Stimulated activated naive CD8-positive, alpha-beta T cell treated with anti-CD3 and anti-CD28 coated beads, Interleukin-15, Interleukin-2, amounts not matched to agents 100 ng/mL and 50 ng/mL, for 24 hours (primary cell): ENCODE data around the gene SLC2A8.

Source experiments
- H3K27ac Mint-ChIP-seq: one replicate; pipeline ENCODE4 v1.8.0; 2021; ENCODE audit warnings: mild to moderate bottlenecking, mixed read lengths
- H3K27me3 Mint-ChIP-seq: one replicate; pipeline ENCODE4 v1.8.0; 2021; ENCODE audit warnings: mixed read lengths
- H3K36me3 Mint-ChIP-seq: one replicate; pipeline ENCODE4 v1.8.0; 2021; ENCODE audit warnings: low read depth, mixed read lengths
- H3K4me1 Mint-ChIP-seq: one replicate; pipeline ENCODE4 v1.8.0; 2021; ENCODE audit warnings: low read depth, mixed read lengths
- H3K4me3 Mint-ChIP-seq: one replicate; pipeline ENCODE4 v1.8.0; 2021; ENCODE audit warnings: mild to moderate bottlenecking, mixed read lengths
- H3K9me3 Mint-ChIP-seq: one replicate; pipeline ENCODE4 v1.8.0; 2021; ENCODE audit warnings: mixed read lengths

Gene SLC2A8, protein sequence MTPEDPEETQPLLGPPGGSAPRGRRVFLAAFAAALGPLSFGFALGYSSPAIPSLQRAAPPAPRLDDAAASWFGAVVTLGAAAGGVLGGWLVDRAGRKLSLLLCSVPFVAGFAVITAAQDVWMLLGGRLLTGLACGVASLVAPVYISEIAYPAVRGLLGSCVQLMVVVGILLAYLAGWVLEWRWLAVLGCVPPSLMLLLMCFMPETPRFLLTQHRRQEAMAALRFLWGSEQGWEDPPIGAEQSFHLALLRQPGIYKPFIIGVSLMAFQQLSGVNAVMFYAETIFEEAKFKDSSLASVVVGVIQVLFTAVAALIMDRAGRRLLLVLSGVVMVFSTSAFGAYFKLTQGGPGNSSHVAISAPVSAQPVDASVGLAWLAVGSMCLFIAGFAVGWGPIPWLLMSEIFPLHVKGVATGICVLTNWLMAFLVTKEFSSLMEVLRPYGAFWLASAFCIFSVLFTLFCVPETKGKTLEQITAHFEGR

DNA sequence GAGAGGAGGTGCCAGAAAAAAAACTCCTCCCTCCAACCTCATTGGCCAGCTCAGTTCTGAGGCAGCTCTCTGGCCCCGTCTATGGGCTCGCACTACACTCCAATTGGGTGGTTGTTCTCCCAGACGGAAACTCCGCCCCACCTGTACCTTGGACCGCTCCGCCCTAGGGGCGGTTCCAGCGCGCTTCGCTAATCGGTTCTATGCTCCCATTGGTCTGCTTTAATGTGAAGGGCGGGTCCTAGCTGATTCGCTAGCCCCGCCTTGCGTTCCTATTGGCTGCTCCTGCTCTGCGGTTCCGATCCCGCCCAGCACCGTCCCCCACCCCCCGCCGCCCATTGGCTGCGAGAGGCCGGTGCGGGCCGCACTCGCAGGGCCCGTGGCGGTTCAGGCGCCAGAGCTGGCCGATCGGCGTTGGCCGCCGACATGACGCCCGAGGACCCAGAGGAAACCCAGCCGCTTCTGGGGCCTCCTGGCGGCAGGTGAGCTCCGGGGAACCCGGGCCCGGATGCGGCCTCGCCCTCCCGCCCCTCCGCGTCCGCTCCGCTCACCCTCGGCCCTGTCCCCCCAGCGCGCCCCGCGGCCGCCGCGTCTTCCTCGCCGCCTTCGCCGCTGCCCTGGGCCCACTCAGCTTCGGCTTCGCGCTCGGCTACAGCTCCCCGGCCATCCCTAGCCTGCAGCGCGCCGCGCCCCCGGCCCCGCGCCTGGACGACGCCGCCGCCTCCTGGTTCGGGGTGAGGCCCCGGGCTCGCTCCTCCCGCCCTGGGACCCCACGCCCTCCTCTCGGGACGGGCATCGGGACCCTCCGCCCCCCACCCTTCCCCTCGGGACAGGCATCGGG, at the start of gene SLC2A8:
Gene SLC2A8 (plus strand): TSS at position 362 of the 838 bp plus-strand sequence. CDS start 62 bp downstream, at position 424.
- Mint-ChIP-seq H3K4me3 (peak within 1 kb of the TSS; percentile 67), H3K27ac (no peak within 1 kb of the TSS), H3K4me1 (peaks cover 8% of the 10 kb centered on the region), H3K36me3 (no peaks in the 10 kb centered on the region), H3K27me3 (peaks cover 74% of the 10 kb centered on the region), H3K9me3 (no peaks in the 10 kb centered on the region)

DNA sequence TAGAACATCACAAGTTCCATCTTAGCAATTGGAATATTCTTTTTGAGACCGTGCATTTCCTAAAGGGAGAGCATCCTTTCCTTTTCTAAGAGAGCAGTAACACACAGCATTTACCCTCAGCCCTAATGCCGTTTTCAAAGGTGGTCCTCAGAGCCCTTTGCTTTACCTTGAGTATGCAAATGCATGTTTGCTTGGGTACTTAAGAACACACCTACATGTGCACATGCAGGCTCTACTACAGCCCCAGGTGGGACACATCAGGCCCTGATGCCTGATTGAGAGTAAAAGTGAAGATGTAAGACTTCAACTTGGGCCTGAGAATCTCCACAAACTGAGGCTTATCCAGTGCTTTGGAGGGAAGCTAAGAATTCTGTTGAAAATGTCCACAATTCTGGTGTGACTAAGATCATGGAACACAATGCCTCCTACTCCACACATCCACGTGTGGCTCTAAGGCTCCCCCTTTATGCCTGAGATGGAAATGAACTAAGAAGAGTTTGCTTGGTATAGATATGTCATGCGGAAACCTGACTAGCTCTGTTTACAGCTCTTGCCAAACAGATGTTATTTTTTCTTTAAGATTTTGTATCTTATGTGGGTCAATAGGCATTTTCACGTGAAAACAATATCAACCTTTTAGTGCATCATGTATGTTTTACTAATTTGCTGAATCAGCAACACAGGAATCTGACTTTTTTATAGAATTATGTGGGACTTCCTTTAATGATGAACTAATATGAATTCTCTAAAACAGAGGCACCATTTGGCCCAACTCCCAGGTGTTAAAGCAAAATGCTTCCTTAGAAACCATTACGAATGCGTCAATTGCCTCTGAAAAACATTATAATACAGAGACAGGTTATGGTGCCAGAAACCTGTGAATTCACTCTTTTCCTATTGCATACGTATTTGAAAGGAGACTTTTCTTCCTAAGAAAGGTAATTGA, 48.9 kb upstream of the SLC2A8 start:
- no peaks in the 10 kb centered on the region for H3K4me1 Mint-ChIP-seq
- H3K27ac Mint-ChIP-seq: no peak overlapping the region
- peaks cover 24% of the 10 kb centered on the region for H3K27me3 Mint-ChIP-seq
- H3K36me3 Mint-ChIP-seq: no peaks in the 10 kb centered on the region
- no peaks in the 10 kb centered on the region for H3K9me3 Mint-ChIP-seq
- H3K4me3 Mint-ChIP-seq: no peak overlapping the region

DNA sequence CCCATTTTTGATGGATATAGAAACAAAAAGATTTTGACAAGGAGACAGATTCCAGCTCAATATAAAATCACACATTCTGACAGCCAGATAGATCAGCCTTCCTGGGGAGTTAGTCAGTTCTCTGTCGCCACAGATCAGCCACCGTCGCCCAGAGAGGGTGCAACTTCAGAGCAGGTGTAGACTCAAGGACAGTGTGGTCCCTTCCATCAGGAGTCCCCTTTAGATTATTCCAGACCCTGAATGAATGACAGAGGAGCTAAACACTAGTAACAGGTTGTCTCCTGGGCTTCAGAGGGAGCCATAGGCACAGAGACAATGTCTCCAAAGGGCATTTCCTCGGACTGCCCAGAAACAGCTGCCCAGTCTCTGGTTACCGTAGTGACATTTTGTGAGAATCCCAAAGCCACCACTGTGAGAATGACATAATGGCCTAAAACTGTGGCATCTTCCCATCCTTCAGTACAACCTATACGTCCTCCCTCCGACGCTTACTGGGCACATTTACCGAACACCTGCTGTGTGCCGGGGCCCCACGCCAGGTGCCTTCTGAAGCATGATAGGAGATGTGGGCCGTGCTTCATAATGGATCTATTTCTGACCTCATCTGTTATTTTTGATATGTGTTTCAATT, 47.4 kb upstream of the SLC2A8 start:
- no peak overlapping the region for H3K27ac Mint-ChIP-seq
- no peaks in the 10 kb centered on the region for H3K4me1 Mint-ChIP-seq
- H3K9me3 Mint-ChIP-seq: no peaks in the 10 kb centered on the region
- peaks cover 30% of the 10 kb centered on the region for H3K27me3 Mint-ChIP-seq
- H3K4me3 Mint-ChIP-seq: no peak overlapping the region
- H3K36me3 Mint-ChIP-seq: no peaks in the 10 kb centered on the region

DNA sequence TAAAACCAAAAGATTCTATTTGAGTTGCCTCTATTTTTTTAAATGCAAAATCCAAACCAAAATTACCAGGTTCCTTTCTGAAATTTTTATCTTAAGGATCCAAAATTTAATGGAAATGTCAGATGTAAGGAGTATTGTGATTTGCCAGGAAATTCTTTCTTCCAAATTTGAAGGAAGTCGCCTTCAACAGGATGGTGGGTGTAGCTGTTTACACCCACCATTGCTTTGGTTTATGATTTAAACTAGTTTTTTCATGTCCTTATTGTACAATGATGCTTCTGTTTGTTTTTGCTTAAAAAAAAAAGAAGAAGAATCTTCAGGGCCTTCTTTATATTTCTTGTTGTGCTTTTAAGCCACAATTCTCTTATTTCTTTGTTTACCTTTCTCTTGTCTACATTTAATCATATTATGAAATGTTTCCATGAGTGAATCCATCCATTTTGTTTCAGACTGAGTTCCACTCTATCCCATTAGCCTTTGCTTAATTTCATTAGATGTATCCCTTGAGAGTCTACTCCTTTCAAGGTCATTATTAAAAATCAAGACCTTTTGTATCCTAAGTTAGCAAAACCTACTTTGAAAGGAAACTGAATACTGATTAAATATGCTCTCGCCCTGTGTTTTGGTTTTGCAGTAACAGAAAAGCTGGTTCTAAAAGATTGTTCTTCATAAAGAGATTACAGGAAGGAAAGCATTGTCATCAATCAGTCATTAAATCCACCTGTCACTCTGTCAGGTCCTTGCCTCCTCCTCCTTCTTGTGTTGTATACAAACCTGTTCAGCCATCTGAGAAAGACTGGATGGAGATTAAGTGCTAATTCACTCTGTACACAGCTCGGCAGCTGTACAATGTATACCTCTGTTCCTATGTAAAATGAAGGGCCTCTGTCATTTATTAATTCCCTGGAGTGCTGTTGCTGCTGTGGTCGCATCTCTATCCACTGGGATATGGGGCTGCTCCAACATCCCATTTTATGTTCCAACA, 45.5 kb upstream of the SLC2A8 start:
- Mint-ChIP-seq H3K36me3 (no peaks in the 10 kb centered on the region), H3K27me3 (peaks cover 39% of the 10 kb centered on the region), H3K27ac (no peak overlapping the region), H3K4me1 (no peaks in the 10 kb centered on the region), H3K4me3 (no peak overlapping the region), H3K9me3 (no peaks in the 10 kb centered on the region)

DNA sequence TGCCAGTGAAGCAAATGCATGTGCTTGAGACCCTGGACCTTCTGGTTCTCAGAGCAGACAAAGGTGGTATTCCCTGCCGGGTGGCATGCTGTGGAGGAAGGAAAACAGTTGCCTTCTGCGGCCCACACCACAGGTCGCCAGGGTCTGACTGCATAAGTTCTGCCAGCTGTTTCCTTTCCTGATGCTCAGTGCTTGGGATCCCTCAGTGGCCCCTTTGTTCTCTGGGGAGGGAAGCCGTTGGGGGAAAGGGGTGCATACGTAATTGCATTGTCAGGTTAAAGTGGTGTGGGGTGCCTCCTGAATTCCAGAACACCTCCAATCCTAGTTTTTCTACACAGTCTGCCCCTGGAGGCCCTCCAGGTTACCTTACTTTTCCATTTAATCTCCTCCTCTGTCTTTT, 43.1 kb upstream of the SLC2A8 start:
- H3K27ac Mint-ChIP-seq: no peak overlapping the region
- H3K9me3 Mint-ChIP-seq: no peaks in the 10 kb centered on the region
- no peak overlapping the region for H3K4me3 Mint-ChIP-seq
- no peaks in the 10 kb centered on the region for H3K4me1 Mint-ChIP-seq
- no peaks in the 10 kb centered on the region for H3K36me3 Mint-ChIP-seq
- peaks cover 39% of the 10 kb centered on the region for H3K27me3 Mint-ChIP-seq

DNA sequence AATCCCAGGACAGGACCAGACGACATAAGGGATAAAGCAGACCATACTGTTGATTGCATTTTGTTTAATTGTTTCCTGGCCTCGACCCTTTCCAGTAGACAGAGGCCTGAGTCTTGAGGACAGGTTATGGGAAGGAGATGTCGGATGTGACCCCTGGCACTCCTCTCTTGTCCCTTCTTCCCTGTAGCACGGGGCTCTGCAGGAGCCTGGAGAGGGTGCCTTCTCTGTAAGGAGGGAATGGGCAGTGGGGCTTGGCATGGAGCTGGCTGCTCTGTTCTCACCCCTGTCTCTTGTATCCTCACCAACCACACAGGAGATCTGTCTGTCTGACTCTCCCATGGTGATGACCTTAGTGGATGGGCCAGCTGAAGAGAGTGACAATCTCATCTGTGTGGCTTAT, 40.1 kb upstream of the SLC2A8 start:
- no peaks in the 10 kb centered on the region for H3K36me3 Mint-ChIP-seq
- H3K4me1 Mint-ChIP-seq: no peaks in the 10 kb centered on the region
- H3K9me3 Mint-ChIP-seq: no peaks in the 10 kb centered on the region
- H3K27me3 Mint-ChIP-seq: peaks cover 28% of the 10 kb centered on the region
- no peak overlapping the region for H3K4me3 Mint-ChIP-seq
- H3K27ac Mint-ChIP-seq: no peak overlapping the region

DNA sequence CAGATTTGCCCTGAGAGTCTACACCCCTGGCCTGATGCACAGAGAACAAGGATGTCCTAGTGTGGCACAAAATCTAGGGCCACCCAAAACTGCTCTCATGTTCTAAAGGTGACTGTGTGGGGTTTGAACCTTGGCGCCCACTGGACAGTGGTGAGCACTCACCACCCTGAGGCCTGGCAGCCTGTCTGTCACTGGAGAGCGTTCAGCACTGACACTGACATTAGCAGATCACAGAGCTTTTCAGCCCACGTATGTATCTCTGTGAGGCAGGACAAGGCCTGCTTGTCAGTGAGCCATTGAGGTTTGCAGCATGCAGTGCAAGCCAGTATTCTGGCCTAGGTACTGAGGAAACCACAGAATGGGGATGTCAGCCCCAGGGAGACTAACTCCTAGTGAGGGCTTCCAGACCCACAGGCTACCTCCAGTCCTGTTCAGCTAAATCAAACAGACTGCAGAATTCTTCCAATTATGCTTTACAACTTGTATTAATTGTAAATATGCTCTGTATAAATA, 38.9 kb upstream of the SLC2A8 start:
- no peaks in the 10 kb centered on the region for H3K36me3 Mint-ChIP-seq
- no peaks in the 10 kb centered on the region for H3K9me3 Mint-ChIP-seq
- peaks cover 23% of the 10 kb centered on the region for H3K27me3 Mint-ChIP-seq
- H3K27ac Mint-ChIP-seq: no peak overlapping the region
- H3K4me3 Mint-ChIP-seq: no peak overlapping the region
- no peaks in the 10 kb centered on the region for H3K4me1 Mint-ChIP-seq

DNA sequence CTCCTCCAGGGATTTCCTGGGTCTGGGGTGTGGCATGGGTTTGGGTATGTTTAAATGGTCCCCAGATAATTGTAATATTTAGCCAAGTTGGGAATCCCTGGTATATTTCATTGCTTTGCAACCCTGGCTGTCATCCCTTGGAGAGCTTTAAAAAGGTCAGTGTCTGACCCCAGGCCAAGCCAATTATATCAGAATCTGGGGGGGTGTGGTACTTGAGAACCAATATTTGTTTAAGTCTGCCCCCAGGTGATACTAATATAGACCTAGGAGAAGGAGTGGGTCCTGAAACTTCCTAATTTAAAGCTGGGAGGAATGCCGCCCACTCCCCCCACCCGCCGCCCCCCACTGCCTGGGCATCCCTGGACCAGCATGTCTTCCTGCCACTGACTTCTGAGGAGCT, 38.2 kb upstream of the SLC2A8 start:
- H3K27me3 Mint-ChIP-seq: peaks cover 28% of the 10 kb centered on the region

DNA sequence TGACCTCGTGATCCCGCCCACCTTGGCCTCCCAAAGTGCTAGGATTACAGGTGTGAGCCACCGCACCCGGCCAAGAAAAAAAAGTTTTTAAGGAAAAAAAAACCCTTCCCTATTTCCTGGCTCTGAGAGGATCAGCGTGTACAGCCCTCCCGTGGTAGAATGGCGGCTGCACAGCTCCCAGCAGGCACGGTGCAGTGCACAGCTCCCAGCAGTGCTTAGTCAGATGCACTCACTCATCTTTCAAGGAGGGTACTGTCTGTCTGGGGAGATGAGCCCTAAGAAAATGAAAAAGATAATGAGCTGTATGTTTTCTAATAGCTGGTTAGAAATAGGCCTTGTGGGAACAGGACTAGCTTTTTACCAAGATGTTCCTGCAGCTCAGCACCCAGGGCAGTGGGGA, 36.7 kb upstream of the SLC2A8 start:
- H3K4me1 Mint-ChIP-seq: no peaks in the 10 kb centered on the region
- H3K9me3 Mint-ChIP-seq: no peaks in the 10 kb centered on the region
- no peak overlapping the region for H3K4me3 Mint-ChIP-seq
- H3K27ac Mint-ChIP-seq: no peak overlapping the region
- peaks cover 24% of the 10 kb centered on the region for H3K27me3 Mint-ChIP-seq
- H3K36me3 Mint-ChIP-seq: no peaks in the 10 kb centered on the region

More for the DNA sequence above, 38.2 kb upstream of the SLC2A8 start:
- H3K4me1 Mint-ChIP-seq: no peaks in the 10 kb centered on the region
- no peak overlapping the region for H3K27ac Mint-ChIP-seq
- H3K9me3 Mint-ChIP-seq: no peaks in the 10 kb centered on the region
- H3K36me3 Mint-ChIP-seq: no peaks in the 10 kb centered on the region
- H3K4me3 Mint-ChIP-seq: no peak overlapping the region

DNA sequence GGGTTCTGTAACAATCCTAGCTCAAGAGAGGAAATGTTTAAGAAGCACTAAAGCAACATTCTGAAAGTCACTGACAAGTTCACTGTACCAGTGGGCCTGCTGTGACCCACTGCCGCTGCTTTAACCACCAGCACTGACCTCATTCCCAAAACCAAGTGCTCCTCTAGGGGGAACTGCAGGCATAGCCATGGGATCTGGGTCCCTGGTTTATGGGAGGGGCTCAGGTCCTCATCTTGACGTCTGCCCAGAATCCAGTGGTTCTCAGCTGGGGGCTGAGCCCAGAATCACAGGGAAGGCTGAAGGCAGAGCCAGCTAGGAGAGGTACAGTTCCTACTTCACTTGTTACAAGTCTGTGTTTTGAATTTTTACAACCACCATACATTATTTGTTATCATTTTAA, 36.1 kb upstream of the SLC2A8 start:
- peaks cover 18% of the 10 kb centered on the region for H3K27me3 Mint-ChIP-seq
- no peak overlapping the region for H3K27ac Mint-ChIP-seq
- H3K36me3 Mint-ChIP-seq: no peaks in the 10 kb centered on the region
- no peak overlapping the region for H3K4me3 Mint-ChIP-seq
- H3K9me3 Mint-ChIP-seq: no peaks in the 10 kb centered on the region
- H3K4me1 Mint-ChIP-seq: no peaks in the 10 kb centered on the region

DNA sequence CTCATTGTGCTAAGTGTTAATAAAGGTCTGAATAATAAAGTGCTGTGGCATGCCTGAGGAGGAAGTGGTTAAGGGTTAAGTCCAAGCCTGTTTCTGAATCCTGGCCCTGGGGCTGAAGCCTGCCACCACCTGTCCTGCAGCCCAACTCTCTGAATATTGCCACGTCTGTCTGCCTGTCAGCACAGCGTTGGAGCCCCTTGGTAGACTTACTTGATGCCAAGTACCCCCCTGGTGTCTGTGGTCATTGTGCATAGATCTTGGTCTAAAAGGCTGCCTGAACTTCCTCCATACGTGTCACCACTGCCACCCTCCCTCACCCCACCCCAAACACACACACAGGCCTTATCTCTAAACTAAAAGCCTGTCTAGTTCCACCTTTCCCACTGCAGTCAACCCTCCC, 35.4 kb upstream of the SLC2A8 start:
- Mint-ChIP-seq H3K27ac (no peak overlapping the region), H3K4me3 (no peak overlapping the region), H3K36me3 (no peaks in the 10 kb centered on the region), H3K4me1 (no peaks in the 10 kb centered on the region), H3K9me3 (no peaks in the 10 kb centered on the region), H3K27me3 (peaks cover 19% of the 10 kb centered on the region)

DNA sequence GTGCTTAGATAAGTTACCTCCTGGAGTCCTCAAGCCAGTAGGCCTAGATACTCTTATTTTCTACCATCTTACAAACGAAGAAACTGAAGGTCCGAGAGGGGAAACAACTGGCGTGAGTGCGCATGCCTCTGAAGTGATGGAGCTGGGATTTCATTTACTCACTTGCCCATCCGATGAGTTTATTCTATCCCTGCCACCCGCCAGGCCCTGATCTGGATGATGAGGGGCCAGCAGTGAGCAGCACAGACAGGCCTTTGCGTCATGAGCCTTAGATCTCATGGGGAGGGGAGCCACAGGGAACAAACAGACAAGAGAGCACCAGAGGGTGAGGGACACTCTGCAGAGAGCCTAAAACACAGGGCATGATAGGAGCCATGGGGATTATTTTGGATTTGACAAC, 34.1 kb upstream of the SLC2A8 start:
- no peaks in the 10 kb centered on the region for H3K4me1 Mint-ChIP-seq
- no peak overlapping the region for H3K4me3 Mint-ChIP-seq
- H3K9me3 Mint-ChIP-seq: no peaks in the 10 kb centered on the region
- no peak overlapping the region for H3K27ac Mint-ChIP-seq
- H3K27me3 Mint-ChIP-seq: peaks cover 29% of the 10 kb centered on the region
- H3K36me3 Mint-ChIP-seq: no peaks in the 10 kb centered on the region

DNA sequence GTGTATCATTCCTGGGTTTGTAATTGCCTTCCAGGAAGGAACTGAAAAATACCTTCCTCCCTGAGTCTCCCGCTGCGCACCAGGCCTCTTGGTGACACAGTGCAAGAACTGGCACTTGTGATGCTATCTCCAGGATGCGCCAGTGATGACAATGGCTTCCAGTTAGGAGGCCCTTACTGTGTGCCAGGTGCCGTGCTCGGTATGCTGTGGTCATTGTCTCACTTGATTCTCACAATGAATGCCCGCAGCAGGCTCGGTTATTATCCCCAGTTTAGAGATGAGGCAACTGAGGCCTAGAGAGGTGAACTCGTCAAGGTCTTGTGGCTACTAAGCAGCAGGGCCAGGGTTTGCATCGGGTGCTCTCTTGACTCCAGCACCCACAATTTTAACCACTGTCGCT, 31.5 kb upstream of the SLC2A8 start:
- no peaks in the 10 kb centered on the region for H3K36me3 Mint-ChIP-seq

More for the DNA sequence above, 31.5 kb upstream of the SLC2A8 start:
- H3K4me3 Mint-ChIP-seq: no peak overlapping the region
- peaks cover 50% of the 10 kb centered on the region for H3K27me3 Mint-ChIP-seq
- H3K27ac Mint-ChIP-seq: no peak overlapping the region
- no peaks in the 10 kb centered on the region for H3K9me3 Mint-ChIP-seq
- H3K4me1 Mint-ChIP-seq: no peaks in the 10 kb centered on the region
